HCT116 (cell line): Measurements from ENCODE around the gene LIN7A. TPM values are rescaled to one million over a fixed set of nuclear protein-coding genes. Genes with fewer than 3 reads are reported as not detected.

Experiments
- ATAC-seq: fragments of 200-7000 bp; cut with Tn5 transposase; 2 replicates; pipeline ENCODE4 v1.9.1; 2020; ENCODE audit warnings: mild to moderate bottlenecking, moderate library complexity
- BruUV-seq: library from RNA; stranded (reverse); fragments of 400-500 nt; replicated peaks from 2 replicates; lab custom pipeline; 2021; lab: Mats Ljungman, UMichigan
- CTCF ChIA-PET: fragments of 300-600 bp; sonication (Branson Sonifier 250); formaldehyde crosslinking; loops from one replicate; lab custom pipeline; 2021; ENCODE audit warnings: antibody characterized with exemption; lab: Charles Lee
- POLR2A ChIA-PET: fragments of 300-600, 350-600 bp; sonication (Branson Sonifier 250); formaldehyde crosslinking; loops from one replicate; lab custom pipeline; 2021; ENCODE audit warnings: antibody characterized with exemption; lab: Charles Lee
- RAD21 ChIA-PET, 2 experiments: fragments of 300-600 bp; sonication (Branson Sonifier 250); formaldehyde crosslinking; loops; one replicate each; lab custom pipeline; 2023; ENCODE audit warnings: low total read pairs in 2 of 2; ENCODE audit not compliant: uncharacterized antibody in 2 of 2, unreplicated experiment in 2 of 2, low non-redundant PET in 1 of 2; lab: Charles Lee
- DNase-seq: peaks from one replicate; pipeline ENCODE4 v3.0.0-alpha.2; 2010; ENCODE audit warnings: low read depth, low spot score
- H2AFZ ChIP-seq: fragments of 200-600 bp; shearing (Covaris generic), sonication (generic); 2 replicates; pipeline ENCODE4 v1.6.1; 2017; ENCODE audit warnings: low read depth, mixed run types, mixed read lengths, antibody characterized with exemption, low read length; ENCODE audit not compliant: poor library complexity, severe bottlenecking
- H3K27ac ChIP-seq: 2 replicates; pipeline ENCODE4 v1.5.1; 2012; ENCODE audit warnings: low read depth, low read length
- H3K27me3 ChIP-seq: fragments of 200-600 bp; sonication (generic); 2 replicates; pipeline ENCODE4 v1.6.1; 2016; ENCODE audit warnings: mixed run types, low read length, mixed read lengths; ENCODE audit not compliant: insufficient read depth
- H3K36me3 ChIP-seq, 2 experiments: fragments of 200-500 bp in 1 of 2; fragments of 200-600 bp in 1 of 2; sonication (Bioruptor generic) in 1 of 2; sonication (generic) in 1 of 2; 2 replicates each; pipeline versions ENCODE4 v1.5.1 to v1.6.1; 2014 to 2016; ENCODE audit warnings: low read length in 2 of 2, inconsistent platforms in 1 of 2, mixed read lengths in 1 of 2, mixed run types in 1 of 2; ENCODE audit not compliant: insufficient read depth in 2 of 2, control insufficient read depth in 1 of 2
- H3K4me1 ChIP-seq, 2 experiments: fragments of 200-600 bp in 1 of 2; sonication (generic) in 1 of 2; 2 replicates each; pipeline versions ENCODE4 v1.5.1 to v1.6.1; 2012 to 2017; ENCODE audit warnings: low read length in 2 of 2, inconsistent platforms in 1 of 2, mild to moderate bottlenecking in 1 of 2, mixed read lengths in 1 of 2, mixed run types in 1 of 2, moderate library complexity in 1 of 2; ENCODE audit not compliant: insufficient read depth in 2 of 2, control insufficient read depth in 1 of 2
- H3K4me2 ChIP-seq: fragments of 200-600 bp; sonication (generic); 2 replicates; pipeline ENCODE4 v1.6.1; 2017; ENCODE audit warnings: mixed run types, low read length, mixed read lengths
- H3K4me3 ChIP-seq, 2 experiments: fragments of 200-600 bp in 1 of 2; sonication (generic) in 1 of 2; replicated peaks in 1 of 2; 2 replicates each; pipeline ENCODE4 v1.5.1; 2011 to 2016; ENCODE audit warnings: low read length in 2 of 2, control low read depth in 1 of 2, low read depth in 1 of 2, mild to moderate bottlenecking in 1 of 2, mixed read lengths in 1 of 2, mixed run types in 1 of 2
- H3K79me2 ChIP-seq: fragments of 200-600 bp; sonication (generic); 2 replicates; pipeline ENCODE4 v1.6.1; 2017; ENCODE audit warnings: mild to moderate bottlenecking, mixed run types, low read length, moderate library complexity, mixed read lengths; ENCODE audit not compliant: insufficient read depth
- H3K9ac ChIP-seq: fragments of 200-600 bp; sonication (generic); 2 replicates; pipeline ENCODE4 v1.6.1; 2016; ENCODE audit warnings: low read length, mixed read lengths
- H3K9me2 ChIP-seq: fragments of 200-600 bp; sonication (generic), shearing (Covaris generic); 2 replicates; pipeline ENCODE4 v1.6.1; 2017; ENCODE audit warnings: mixed run types, mild to moderate bottlenecking, moderate library complexity; ENCODE audit not compliant: insufficient read depth
- H3K9me3 ChIP-seq, 2 experiments: fragments of 200-500 bp in 1 of 2; fragments of 200-600 bp in 1 of 2; sonication (Bioruptor generic) in 1 of 2; sonication (generic) in 1 of 2; 2 replicates each; pipeline ENCODE4 v1.6.1; 2014 to 2017; ENCODE audit warnings: low read length in 2 of 2, mixed read lengths in 2 of 2, inconsistent platforms in 1 of 2, low read depth in 1 of 2, mild to moderate bottlenecking in 1 of 2, mixed run types in 1 of 2, moderate library complexity in 1 of 2; ENCODE audit not compliant: control insufficient read depth in 1 of 2, insufficient read depth in 1 of 2
- H4K20me1 ChIP-seq: fragments of 200-600 bp; sonication (generic), shearing (Covaris generic); 2 replicates; pipeline ENCODE4 v1.6.1; 2017; ENCODE audit warnings: mixed run types, mild to moderate bottlenecking, moderate library complexity; ENCODE audit not compliant: insufficient read depth
- CBX3 ChIP-seq: IDR thresholded peaks from 2 replicates; pipeline ENCODE4 v1.6.1; 2012; ENCODE audit warnings: low read depth
- EZH2phosphoT487 ChIP-seq: fragments of 200-600 bp; IDR thresholded peaks from 2 replicates; pipeline ENCODE4 v1.6.1; 2018; ENCODE audit warnings: antibody characterized with exemption, borderline replicate concordance
- FOSL1 ChIP-seq: IDR thresholded peaks from 2 replicates; pipeline ENCODE4 v1.6.1; 2012; ENCODE audit warnings: low read depth
- JUND ChIP-seq: IDR thresholded peaks from 2 replicates; pipeline ENCODE4 v1.6.1; 2012
- POLR2A ChIP-seq: IDR thresholded peaks from 2 replicates; pipeline ENCODE4 v1.7.0; 2011; ENCODE audit warnings: borderline replicate concordance; ENCODE audit not compliant: insufficient read depth, insufficient read length; ENCODE audit errors: extremely low read depth
- RAD21 ChIP-seq: IDR thresholded peaks from 2 replicates; pipeline ENCODE4 v1.6.1; 2012; ENCODE audit warnings: low read depth, mild to moderate bottlenecking
- SIN3A ChIP-seq: IDR thresholded peaks from 2 replicates; pipeline ENCODE4 v1.6.1; 2012; ENCODE audit warnings: low read depth
- SP1 ChIP-seq: IDR thresholded peaks from 2 replicates; pipeline ENCODE4 v1.6.1; 2012; ENCODE audit warnings: low read depth
- SRF ChIP-seq: IDR thresholded peaks from 2 replicates; pipeline ENCODE4 v1.6.1; 2012; ENCODE audit warnings: low read depth
- TCF7L2 ChIP-seq: IDR thresholded peaks from 2 replicates; pipeline ENCODE4 v1.7.0; 2011; ENCODE audit warnings: borderline replicate concordance, inconsistent platforms; ENCODE audit not compliant: insufficient read depth, insufficient read length; ENCODE audit errors: extremely low read depth
- ZFX ChIP-seq: fragments of 450-650 bp; IDR thresholded peaks from 2 replicates; pipeline ENCODE4 v1.6.1; 2017
- intact Hi-C: fragments of 100-400 bp; cut with micrococcal nuclease; formaldehyde crosslinking; loops from 2 replicates; pipeline ENCODE4 v1.10.0; 2022
- total RNA-seq: library from RNA; stranded (reverse); gene quantifications from one replicate; pipeline ENCODE4 v1.2.1, GENCODE V29; 2021; ENCODE audit not compliant: unreplicated experiment
- TF ChIP-seq, protein P1 (sequence below): IDR thresholded peaks from 2 replicates; pipeline ENCODE4 v1.6.1; 2011; ENCODE audit warnings: mild to moderate bottlenecking, low read length, moderate library complexity; ENCODE audit not compliant: insufficient replicate concordance; ENCODE audit errors: extremely low read depth
- TF ChIP-seq, protein P2 (sequence below): IDR thresholded peaks from 2 replicates; pipeline ENCODE4 v1.6.1; 2012
- TF ChIP-seq, protein P3 (sequence below): IDR thresholded peaks from 2 replicates; pipeline ENCODE4 v1.6.1; 2012; ENCODE audit warnings: low read depth
- TF ChIP-seq, protein P4 (sequence below): IDR thresholded peaks from 2 replicates; pipeline ENCODE4 v1.6.1; 2012

LIN7A gene
- total RNA-seq, 1 experiment from 2014 or later, result 1.5 TPM

DNA sequence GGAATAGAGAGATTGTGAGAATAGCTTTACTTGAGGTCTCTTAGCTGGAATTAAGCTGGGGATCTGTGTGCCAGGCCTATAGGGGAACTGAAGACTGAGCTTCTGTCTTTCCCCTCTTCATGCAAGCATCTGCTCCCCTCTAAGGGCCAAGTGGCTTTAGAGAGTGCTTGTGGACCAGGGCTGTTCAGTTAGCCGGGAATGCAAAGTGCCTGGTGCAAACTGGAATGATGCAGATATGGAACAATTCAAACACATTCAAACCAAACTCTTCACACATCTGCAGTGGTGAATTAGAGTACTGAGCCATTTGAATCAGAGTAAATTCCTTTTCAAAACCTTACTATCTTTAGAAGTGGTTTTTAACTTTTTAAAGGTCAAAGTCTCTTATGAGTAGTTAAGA, 99.0 kb downstream of the LIN7A start (continued):
- TF ChIP-seq, protein P1, sequence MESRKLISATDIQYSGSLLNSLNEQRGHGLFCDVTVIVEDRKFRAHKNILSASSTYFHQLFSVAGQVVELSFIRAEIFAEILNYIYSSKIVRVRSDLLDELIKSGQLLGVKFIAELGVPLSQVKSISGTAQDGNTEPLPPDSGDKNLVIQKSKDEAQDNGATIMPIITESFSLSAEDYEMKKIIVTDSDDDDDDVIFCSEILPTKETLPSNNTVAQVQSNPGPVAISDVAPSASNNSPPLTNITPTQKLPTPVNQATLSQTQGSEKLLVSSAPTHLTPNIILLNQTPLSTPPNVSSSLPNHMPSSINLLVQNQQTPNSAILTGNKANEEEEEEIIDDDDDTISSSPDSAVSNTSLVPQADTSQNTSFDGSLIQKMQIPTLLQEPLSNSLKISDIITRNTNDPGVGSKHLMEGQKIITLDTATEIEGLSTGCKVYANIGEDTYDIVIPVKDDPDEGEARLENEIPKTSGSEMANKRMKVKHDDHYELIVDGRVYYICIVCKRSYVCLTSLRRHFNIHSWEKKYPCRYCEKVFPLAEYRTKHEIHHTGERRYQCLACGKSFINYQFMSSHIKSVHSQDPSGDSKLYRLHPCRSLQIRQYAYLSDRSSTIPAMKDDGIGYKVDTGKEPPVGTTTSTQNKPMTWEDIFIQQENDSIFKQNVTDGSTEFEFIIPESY, result no peak
- TF ChIP-seq FOSL1 (no peak), CBX3 (no peak), SIN3A (no peak), SP1 (no peak), SRF (no peak), POLR2A (no peak), ZFX (no peak), RAD21 (no peak)
- TF ChIP-seq, protein P2, sequence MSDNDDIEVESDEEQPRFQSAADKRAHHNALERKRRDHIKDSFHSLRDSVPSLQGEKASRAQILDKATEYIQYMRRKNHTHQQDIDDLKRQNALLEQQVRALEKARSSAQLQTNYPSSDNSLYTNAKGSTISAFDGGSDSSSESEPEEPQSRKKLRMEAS, result no peak

DNA sequence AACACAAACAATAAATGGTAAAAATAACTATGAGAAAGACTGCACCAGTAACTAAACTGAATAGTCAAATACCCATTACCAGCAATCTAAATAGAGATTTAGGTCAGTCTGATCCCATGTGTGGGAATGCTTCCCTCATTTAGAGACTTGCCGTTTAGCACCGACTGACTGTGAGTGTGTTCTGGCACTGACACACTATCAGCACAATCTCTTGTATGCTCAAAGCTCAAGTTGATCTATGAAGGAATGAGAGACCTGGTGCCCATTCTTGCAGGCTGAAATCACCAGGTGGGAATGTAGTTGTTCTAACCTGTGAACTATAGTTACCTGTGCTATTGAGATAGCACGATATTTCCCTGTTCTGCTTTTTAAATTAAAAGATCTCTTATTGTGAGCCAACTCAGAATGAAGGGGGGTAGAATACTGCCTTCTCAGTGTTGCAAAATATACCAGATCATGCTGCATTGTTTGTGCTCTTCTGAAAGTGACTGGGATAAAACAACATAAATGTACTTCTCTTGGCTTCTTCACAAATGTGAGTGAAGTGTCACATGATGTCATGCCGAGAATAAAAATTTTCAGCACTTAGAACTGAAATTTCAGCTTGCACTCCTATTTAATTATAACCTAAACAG, 99.6 kb downstream of the LIN7A start:
- ChIA-PET RAD21 (interaction anchor here in 1 of 2 experiments (1.0 kb wide), 1 partner anchor 420 kb away, joined by 3 read pairs; no protein-coding TSS in a partner anchor), POLR2A (no interaction called here), CTCF (interaction anchor here (0.9 to 1.8 kb wide), 10 partner anchors 8 to 420 kb away, joined by 3 to 20 read pairs (median 4); no protein-coding TSS in a partner anchor)
- TF ChIP-seq SRF, result no peak
- TF ChIP-seq, protein P3, sequence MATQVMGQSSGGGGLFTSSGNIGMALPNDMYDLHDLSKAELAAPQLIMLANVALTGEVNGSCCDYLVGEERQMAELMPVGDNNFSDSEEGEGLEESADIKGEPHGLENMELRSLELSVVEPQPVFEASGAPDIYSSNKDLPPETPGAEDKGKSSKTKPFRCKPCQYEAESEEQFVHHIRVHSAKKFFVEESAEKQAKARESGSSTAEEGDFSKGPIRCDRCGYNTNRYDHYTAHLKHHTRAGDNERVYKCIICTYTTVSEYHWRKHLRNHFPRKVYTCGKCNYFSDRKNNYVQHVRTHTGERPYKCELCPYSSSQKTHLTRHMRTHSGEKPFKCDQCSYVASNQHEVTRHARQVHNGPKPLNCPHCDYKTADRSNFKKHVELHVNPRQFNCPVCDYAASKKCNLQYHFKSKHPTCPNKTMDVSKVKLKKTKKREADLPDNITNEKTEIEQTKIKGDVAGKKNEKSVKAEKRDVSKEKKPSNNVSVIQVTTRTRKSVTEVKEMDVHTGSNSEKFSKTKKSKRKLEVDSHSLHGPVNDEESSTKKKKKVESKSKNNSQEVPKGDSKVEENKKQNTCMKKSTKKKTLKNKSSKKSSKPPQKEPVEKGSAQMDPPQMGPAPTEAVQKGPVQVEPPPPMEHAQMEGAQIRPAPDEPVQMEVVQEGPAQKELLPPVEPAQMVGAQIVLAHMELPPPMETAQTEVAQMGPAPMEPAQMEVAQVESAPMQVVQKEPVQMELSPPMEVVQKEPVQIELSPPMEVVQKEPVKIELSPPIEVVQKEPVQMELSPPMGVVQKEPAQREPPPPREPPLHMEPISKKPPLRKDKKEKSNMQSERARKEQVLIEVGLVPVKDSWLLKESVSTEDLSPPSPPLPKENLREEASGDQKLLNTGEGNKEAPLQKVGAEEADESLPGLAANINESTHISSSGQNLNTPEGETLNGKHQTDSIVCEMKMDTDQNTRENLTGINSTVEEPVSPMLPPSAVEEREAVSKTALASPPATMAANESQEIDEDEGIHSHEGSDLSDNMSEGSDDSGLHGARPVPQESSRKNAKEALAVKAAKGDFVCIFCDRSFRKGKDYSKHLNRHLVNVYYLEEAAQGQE, result no peak
- TF ChIP-seq, protein P4, sequence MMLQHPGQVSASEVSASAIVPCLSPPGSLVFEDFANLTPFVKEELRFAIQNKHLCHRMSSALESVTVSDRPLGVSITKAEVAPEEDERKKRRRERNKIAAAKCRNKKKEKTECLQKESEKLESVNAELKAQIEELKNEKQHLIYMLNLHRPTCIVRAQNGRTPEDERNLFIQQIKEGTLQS, result no peak
- TF ChIP-seq SP1, result no peak
- no peak for TF ChIP-seq CBX3
- TF ChIP-seq ZFX, result no peak
- no peak for TF ChIP-seq EZH2phosphoT487
- TF ChIP-seq TCF7L2, result no peak
- TF ChIP-seq JUND, result no peak
- BruUV-seq, result no TSS peak
- intact Hi-C loops, result loop anchor here (10.0 kb wide), 1 partner anchor 417 kb away; no protein-coding TSS in a partner anchor
- H3K9me2 ChIP-seq, result no peaks in the 10 kb centered on the region
- H3K36me3 ChIP-seq, result no peaks in the 10 kb centered on the region
- ATAC-seq (no peak), DNase-seq (no peak)
- no peak overlapping the region for H3K4me2 ChIP-seq
- H3K27ac ChIP-seq, result no peak overlapping the region
- H4K20me1 ChIP-seq, result no peaks in the 10 kb centered on the region
- no peak overlapping the region for H3K4me3 ChIP-seq
- no peak overlapping the region for H3K9ac ChIP-seq
- no peaks in the 10 kb centered on the region for H3K9me3 ChIP-seq
- H2AFZ ChIP-seq, result no peak overlapping the region
- peaks cover 18% of the 10 kb centered on the region for H3K27me3 ChIP-seq
- H3K79me2 ChIP-seq, result no peaks in the 10 kb centered on the region
- no peaks in the 10 kb centered on the region for H3K4me1 ChIP-seq
